GM13976 (cell line): ENCODE measurements around the gene GSTCD.

Source experiments
- DNase-seq: peaks from one replicate; pipeline ENCODE4 v3.0.0; 2012; ENCODE audit warnings: low spot score
- CTCF ChIP-seq: IDR thresholded peaks from 2 replicates; pipeline ENCODE4 v1.5.1; 2012; ENCODE audit warnings: borderline replicate concordance, mild to moderate bottlenecking; ENCODE audit not compliant: insufficient read depth; ENCODE audit errors: extremely low read depth, missing control alignments, control extremely low read depth
- in situ Hi-C: fragments of 300-500 bp; cut with MboI; formaldehyde crosslinking; loops from one replicate; pipeline ENCODE4 v1.12.0; 2022; ENCODE audit warnings: low sequenced_read_pairs, mixed read lengths, inconsistent platforms; ENCODE audit not compliant: unreplicated experiment

GSTCD gene

GRCh38 chr4:105698607-105699006 lies 10.0 kb upstream of the GSTCD start:
- no peak for DNase-seq
- no peak for TF ChIP-seq CTCF
- in situ Hi-C loops: no loop called here

DNA sequence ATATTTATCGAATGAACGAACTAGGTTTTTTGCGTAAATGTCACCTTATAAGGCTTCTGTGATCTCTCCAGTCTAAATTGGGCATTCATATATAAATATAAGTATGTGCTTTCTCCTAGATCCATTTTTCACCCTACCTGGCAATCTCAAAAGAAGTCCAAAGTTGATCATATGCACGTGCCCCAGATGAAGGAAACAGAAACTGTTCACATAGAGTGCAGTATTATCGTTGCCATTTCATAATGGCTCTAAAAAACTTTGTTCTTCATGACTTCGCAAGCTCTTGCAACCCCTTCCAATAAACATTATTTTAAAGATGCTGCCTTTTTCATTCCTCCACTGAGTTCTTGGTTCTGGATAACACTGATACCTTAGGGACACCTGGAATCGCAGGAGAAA lies 803 bp upstream of the GSTCD start:
- TF ChIP-seq CTCF: no peak
- in situ Hi-C loops: no loop called here
- no peak for DNase-seq

DNA sequence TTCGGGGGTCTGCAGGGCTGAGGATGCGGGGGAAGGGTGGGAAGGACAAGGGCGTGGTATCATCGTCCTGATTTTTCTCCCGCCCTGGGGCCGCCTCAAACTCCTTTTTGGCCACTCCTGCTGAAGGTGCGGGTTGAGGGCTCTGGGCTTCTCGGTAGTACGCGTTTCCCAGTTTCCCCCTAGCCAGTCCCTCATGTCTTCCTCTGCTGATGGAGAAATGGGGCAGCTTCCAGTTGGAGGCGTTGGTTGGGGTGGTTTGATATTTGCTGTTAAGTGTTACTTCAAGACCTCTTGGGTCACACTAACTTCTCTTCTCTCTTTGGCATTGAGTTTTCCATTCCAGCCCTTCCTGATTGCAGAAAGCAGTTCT lies 482 bp downstream of the GSTCD start:
- peak; percentile 47 for DNase-seq

DNA sequence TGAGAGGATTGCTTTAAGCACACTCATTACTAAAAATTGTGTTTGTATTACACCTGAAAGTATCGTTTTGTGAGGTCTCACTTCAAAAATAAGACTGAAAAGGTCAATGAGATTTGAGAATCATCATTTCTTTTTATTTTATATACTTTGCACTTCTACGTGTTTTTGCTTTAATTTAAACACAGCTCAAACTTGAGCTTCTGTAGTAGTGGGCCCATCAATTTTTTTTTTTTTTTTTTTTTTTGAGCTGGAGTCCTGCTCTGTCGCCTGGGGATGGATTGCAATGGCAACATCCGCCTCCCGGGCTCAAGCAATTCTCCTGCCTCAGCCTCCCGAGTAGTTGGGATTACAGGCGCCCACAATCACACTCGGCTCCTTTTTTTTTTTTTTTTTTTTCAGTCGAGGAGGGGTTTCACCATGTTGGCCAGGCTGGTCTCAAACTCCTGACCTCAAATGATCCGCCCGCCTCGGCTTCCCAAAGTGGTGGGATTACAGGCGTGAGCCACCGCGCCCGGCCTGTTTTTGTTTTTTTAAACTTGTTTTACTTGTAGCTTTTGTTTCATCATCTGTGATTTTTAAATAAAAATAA lies 1.5 kb downstream of the GSTCD start:
- in situ Hi-C loops: no loop called here
- TF ChIP-seq CTCF: no peak
- DNase-seq: no peak

More for the DNA sequence above, 482 bp downstream of the GSTCD start:
- in situ Hi-C loops: no loop called here
- no peak for TF ChIP-seq CTCF

GRCh38 chr4:105710678-105711077 lies 2.1 kb downstream of the GSTCD start:
- TF ChIP-seq CTCF: no peak
- DNase-seq: no peak
- in situ Hi-C loops: no loop called here

GRCh38 chr4:105712766-105713165 lies 4.2 kb downstream of the GSTCD start:
- in situ Hi-C loops: no loop called here
- DNase-seq: no peak
- no peak for TF ChIP-seq CTCF
